IPS-18c (cell line): ENCODE results near the gene CHRNA3.
"Not testable (repeated sequence)": the region's sequence is repeated elsewhere in the genome, so short reads cannot be mapped to it uniquely, and the experiment has no call there.

ENCODE experiments used
- H3K4me3 ChIP-seq: 2 replicates; pipeline ENCODE4 v1.7.0; 2013; ENCODE audit warnings: low read depth, mild to moderate bottlenecking, low read length, moderate library complexity; ENCODE audit not compliant: insufficient read depth
- H3K9me3 ChIP-seq: one replicate; pipeline ENCODE4 v1.6.1; 2013; ENCODE audit warnings: mild to moderate bottlenecking, low read length, moderate library complexity; ENCODE audit not compliant: control insufficient read depth, insufficient read depth

Gene CHRNA3

GRCh38 chr15:78624651-78625590 lies 4.1 kb upstream of the CHRNA3 start:
- no peaks in the 10 kb centered on the region for H3K9me3 ChIP-seq

GRCh38 chr15:78623786-78624497 lies 3.1 kb upstream of the CHRNA3 start:
- Histone ChIP-seq H3K4me3 (no peak overlapping the region), H3K9me3 (no peaks in the 10 kb centered on the region)

More at GRCh38 chr15:78624651-78625590, 4.1 kb upstream of the CHRNA3 start:
- no peak overlapping the region for H3K4me3 ChIP-seq

- H3K4me3 ChIP-seq: no peak overlapping the region
- no peaks in the 10 kb centered on the region for H3K9me3 ChIP-seq
Measured at GRCh38 chr15:78621810-78622402, 1.1 kb upstream of the CHRNA3 start.

GRCh38 chr15:78620021-78620526 lies 722 bp downstream of the CHRNA3 start:
- Histone ChIP-seq H3K4me3 (peak overlapping the region; percentile 72), H3K9me3 (no peaks in the 10 kb centered on the region)

GRCh38 chr15:78619022-78619950 lies 1.5 kb downstream of the CHRNA3 start:
- peak overlapping the region; percentile 72 for H3K4me3 ChIP-seq
- H3K9me3 ChIP-seq: no peaks in the 10 kb centered on the region

- no peaks in the 10 kb centered on the region for H3K9me3 ChIP-seq
- H3K4me3 ChIP-seq: no peak overlapping the region
Measured at GRCh38 chr15:78618490-78618934, 2.3 kb downstream of the CHRNA3 start.

GRCh38 chr15:78618064-78618463 lies 2.7 kb downstream of the CHRNA3 start:
- Histone ChIP-seq H3K9me3 (no peaks in the 10 kb centered on the region), H3K4me3 (no peak overlapping the region)

- H3K4me3 ChIP-seq: no peak overlapping the region
- H3K9me3 ChIP-seq: no peaks in the 10 kb centered on the region
Measured at GRCh38 chr15:78617516-78617915, 3.3 kb downstream of the CHRNA3 start.

GRCh38 chr15:78617076-78617475 lies 3.7 kb downstream of the CHRNA3 start:
- H3K9me3 ChIP-seq: no peaks in the 10 kb centered on the region
- no peak overlapping the region for H3K4me3 ChIP-seq

GRCh38 chr15:78616506-78616905 lies 4.3 kb downstream of the CHRNA3 start:
- H3K9me3 ChIP-seq: no peaks in the 10 kb centered on the region
- H3K4me3 ChIP-seq: no peak overlapping the region

GRCh38 chr15:78615151-78615589 lies 5.6 kb downstream of the CHRNA3 start:
- Histone ChIP-seq H3K9me3 (no peaks in the 10 kb centered on the region), H3K4me3 (no peak overlapping the region)

GRCh38 chr15:78614021-78614420 lies 6.8 kb downstream of the CHRNA3 start:
- peaks cover 2% of the 10 kb centered on the region for H3K9me3 ChIP-seq
- no peak overlapping the region for H3K4me3 ChIP-seq

GRCh38 chr15:78609551-78609950 lies 11.2 kb downstream of the CHRNA3 start:
- H3K4me3 ChIP-seq, H3K9me3 ChIP-seq: not testable (repeated sequence)

- no peak overlapping the region for H3K4me3 ChIP-seq
- peaks cover 4% of the 10 kb centered on the region for H3K9me3 ChIP-seq
Measured at GRCh38 chr15:78605680-78606079, 15.1 kb downstream of the CHRNA3 start.

GRCh38 chr15:78605201-78605600 lies 15.6 kb downstream of the CHRNA3 start:
- peaks cover 4% of the 10 kb centered on the region for H3K9me3 ChIP-seq
- H3K4me3 ChIP-seq: no peak overlapping the region

GRCh38 chr15:78604420-78604819 lies 16.4 kb downstream of the CHRNA3 start:
- peaks cover 2% of the 10 kb centered on the region for H3K9me3 ChIP-seq
- no peak overlapping the region for H3K4me3 ChIP-seq
